ENCODE measurements around the gene CSTB. TPM values are rescaled to one million over a fixed set of nuclear protein-coding genes. Genes with fewer than 3 reads are reported as not detected.

CSTB gene
- total RNA-seq, 1 experiment from 2014 or later: 40.7 TPM

- H2BK5ac ChIP-seq (ENCODE audit: insufficient read length, low read length): no peak overlapping the region
- H3K9me3 Mint-ChIP-seq: no peaks in the 10 kb centered on the region
- H3K18ac ChIP-seq (ENCODE audit: insufficient read length, low read depth, low read length): no peak overlapping the region
- no peaks in the 10 kb centered on the region for H3K9me3 ChIP-seq (ENCODE audit: control insufficient read depth, low read depth, low read length)
- no peaks in the 10 kb centered on the region for H3K27me3 ChIP-seq (ENCODE audit: insufficient read depth, low read length)
- no peaks in the 10 kb centered on the region for H3K79me1 ChIP-seq (ENCODE audit: insufficient read depth, low read depth, low read length, poor library complexity, severe bottlenecking)
- H4K91ac ChIP-seq (ENCODE audit: insufficient read length, low read depth, low read length): no peak overlapping the region
- no peak overlapping the region for H3K4ac ChIP-seq (ENCODE audit: low read depth, low read length)
- no peak overlapping the region for H3K4me3 Mint-ChIP-seq
- no peak for DNase-seq
- no peak overlapping the region for H2AFZ ChIP-seq (ENCODE audit: low read length)
- no peak overlapping the region for H3K27ac ChIP-seq (ENCODE audit: insufficient read length, low read depth, low read length)
- H2BK120ac ChIP-seq (ENCODE audit: low read depth, low read length, poor library complexity, severe bottlenecking): no peak overlapping the region
- H2BK20ac ChIP-seq (ENCODE audit: low read depth, low read length, poor library complexity, severe bottlenecking): no peak overlapping the region
- no peak overlapping the region for H3K9ac ChIP-seq (ENCODE audit: extremely low read depth, insufficient read length, low read length)
- H3K36me3 Mint-ChIP-seq (ENCODE audit: insufficient read depth in 1 of 3, low read depth in 3 of 3): peaks cover 47 to 74% (median 72%) of the 10 kb centered on the region in 3 experiments
- H3K4me1 ChIP-seq (ENCODE audit: insufficient read depth, low read length): no peaks in the 10 kb centered on the region
- no peak overlapping the region; a peak in 2 of 7 replicates for H3K27ac Mint-ChIP-seq
- WGBS (ENCODE audit: extremely low coverage, insufficient read length, low lambda C conversion rate): no CpG with 5 or more reads among the region's 14 CpGs
- no peak overlapping the region; the same call in 1 of the 2 replicates for H3K14ac ChIP-seq (ENCODE audit: insufficient read depth, low read length)
- no peak overlapping the region for H3K23ac ChIP-seq (ENCODE audit: insufficient read length, low read depth, low read length)
- no peak overlapping the region for H2AK5ac ChIP-seq (ENCODE audit: insufficient read length, low read length)
- no peaks in the 10 kb centered on the region for H4K20me1 ChIP-seq (ENCODE audit: control insufficient read depth, insufficient read depth, insufficient read length)
- H3K4me2 ChIP-seq (ENCODE audit: insufficient read depth, insufficient read length, low read length): no peak overlapping the region
- H3K79me2 ChIP-seq (ENCODE audit: insufficient read depth, low read length): no peaks in the 10 kb centered on the region
- no peak overlapping the region for H4K8ac ChIP-seq (replicated peaks; ENCODE audit: insufficient read length, low read depth, low read length)
- no peak overlapping the region for H3K56ac ChIP-seq (ENCODE audit: insufficient read length, low read depth, low read length)
- TF ChIP-seq CTCF (conservative IDR thresholded peaks at IDR 0.05): no peak
- no peak overlapping the region for H4K5ac ChIP-seq (ENCODE audit: insufficient read length, low read depth, low read length)
- no peaks in the 10 kb centered on the region for H3K4me1 Mint-ChIP-seq
- H2BK15ac ChIP-seq (ENCODE audit: low read depth, low read length): no peak overlapping the region
- no peaks in the 10 kb centered on the region for H3K27me3 Mint-ChIP-seq (ENCODE audit: low read depth)
- no peak overlapping the region for H2BK12ac ChIP-seq (ENCODE audit: insufficient read length, low read depth, low read length)
- H3T11ph ChIP-seq (ENCODE audit: low read length): no peak overlapping the region
- H3K23me2 ChIP-seq (ENCODE audit: insufficient read length, low read depth, low read length, poor library complexity, severe bottlenecking): no peaks in the 10 kb centered on the region
Observed at GRCh38 chr21:43802713-43803313, 26.7 kb upstream of the CSTB start.
